Activated T-helper 1 cell treated with anti-CD3 and anti-CD28 coated beads, Interleukin-12 subunit alpha, Interleukin-12 subunit beta, Interleukin-2, Interleukin-4 antibody, amounts not matched to agents 30 ng/mL and 10 ng/mL and 1 ng/mL, durations not matched to agents 14 hours and 24 hours and 36 hours (primary cell): Measurements from ENCODE around the gene TRIP6. TPM values are rescaled to one million over a fixed set of nuclear protein-coding genes. Genes with fewer than 3 reads are reported as not detected.

Source experiments
- DNase-seq: peaks from one replicate; pipeline ENCODE4 v3.0.0; 2021; ENCODE audit warnings: low spot score
- H3K27ac Mint-ChIP-seq: one replicate; pipeline ENCODE4 v1.8.0; 2021; ENCODE audit warnings: mild to moderate bottlenecking, mixed read lengths
- H3K27me3 Mint-ChIP-seq: one replicate; pipeline ENCODE4 v1.8.0; 2022; ENCODE audit warnings: mild to moderate bottlenecking, moderate library complexity, mixed read lengths; ENCODE audit not compliant: insufficient read depth
- H3K36me3 Mint-ChIP-seq: one replicate; pipeline ENCODE4 v1.8.0; 2021; ENCODE audit warnings: low read depth, mixed read lengths
- H3K4me1 Mint-ChIP-seq: one replicate; pipeline ENCODE4 v1.8.0; 2021; ENCODE audit warnings: low read depth, mixed read lengths
- H3K4me3 Mint-ChIP-seq: one replicate; pipeline ENCODE4 v1.8.0; 2021; ENCODE audit warnings: mild to moderate bottlenecking, moderate library complexity, mixed read lengths
- H3K9me3 Mint-ChIP-seq: one replicate; pipeline ENCODE4 v1.8.0; 2021; ENCODE audit warnings: mixed read lengths
- intact Hi-C: fragments of 100-400 bp; cut with micrococcal nuclease; formaldehyde crosslinking; loops from one replicate; pipeline ENCODE4 v1.15.1; 2024
- total RNA-seq: library from RNA; stranded (reverse); gene quantifications from 2 replicates; pipeline ENCODE4 v1.2.3, GENCODE V29; 2022

Gene TRIP6
- total RNA-seq, 1 donor from 2014 or later = 41.5 TPM

GRCh38 chr7:100892364-100893317, 25.5 kb downstream of the TRIP6 start:
- Mint-ChIP-seq H3K36me3 (peaks cover 13% of the 10 kb centered on the region), H3K4me1 (peaks cover 31% of the 10 kb centered on the region), H3K27ac (no peak overlapping the region), H3K4me3 (peak overlapping the region; percentile 25), H3K9me3 (no peaks in the 10 kb centered on the region), H3K27me3 (peaks cover 35% of the 10 kb centered on the region)
- intact Hi-C loops = loop anchor here (10.0 kb wide), 1 partner anchor 392 kb away; no protein-coding TSS in a partner anchor
- DNase-seq = no peak

DNA sequence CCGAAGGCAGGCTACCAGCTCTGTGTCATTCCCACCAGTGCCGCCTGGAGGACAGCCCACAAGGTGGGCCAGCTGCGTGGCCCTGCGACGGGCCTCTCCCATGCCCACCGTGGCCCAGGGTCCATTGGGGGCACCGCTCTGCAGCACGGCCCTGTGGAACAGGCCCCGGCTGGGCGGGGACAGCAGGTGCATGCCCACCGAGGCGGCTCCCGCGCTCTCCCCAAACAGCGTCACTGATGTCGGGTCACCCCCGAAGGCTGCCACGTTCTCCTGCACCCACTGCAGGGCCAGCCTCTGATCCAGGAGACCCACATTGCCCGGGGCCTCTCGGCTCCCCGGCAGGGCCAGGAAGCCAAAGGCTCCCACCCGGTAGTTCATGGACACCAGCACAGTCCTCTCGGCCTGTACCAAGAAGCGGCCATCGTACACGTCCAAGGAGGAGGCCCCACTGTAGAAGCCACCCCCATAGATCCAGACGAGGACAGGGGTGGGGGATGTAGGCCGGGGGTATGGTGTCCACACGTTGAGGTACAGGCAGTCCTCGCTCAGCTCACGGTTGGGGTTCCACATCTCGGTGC, 26.2 kb downstream of the TRIP6 start:
- intact Hi-C loops = loop anchor here (10.0 kb wide), 1 partner anchor 391 kb away; no protein-coding TSS in a partner anchor
- H3K27me3 Mint-ChIP-seq = peaks cover 43% of the 10 kb centered on the region
- DNase-seq = no peak

GRCh38 chr7:100893910-100894721, 26.9 kb downstream of the TRIP6 start:
- no peaks in the 10 kb centered on the region for H3K9me3 Mint-ChIP-seq
- no peak overlapping the region for H3K27ac Mint-ChIP-seq
- DNase-seq = no peak
- peaks cover 3% of the 10 kb centered on the region for H3K36me3 Mint-ChIP-seq
- peaks cover 19% of the 10 kb centered on the region for H3K4me1 Mint-ChIP-seq
- H3K4me3 Mint-ChIP-seq = peak overlapping the region; percentile 45
- intact Hi-C loops = loop anchor here (10.0 kb wide), 1 partner anchor 391 kb away; no protein-coding TSS in a partner anchor
- H3K27me3 Mint-ChIP-seq = peaks cover 49% of the 10 kb centered on the region

More for the DNA sequence above, 26.2 kb downstream of the TRIP6 start:
- Mint-ChIP-seq H3K36me3 (peaks cover 5% of the 10 kb centered on the region), H3K4me1 (peaks cover 23% of the 10 kb centered on the region), H3K27ac (no peak overlapping the region), H3K9me3 (no peaks in the 10 kb centered on the region), H3K4me3 (no peak overlapping the region)

DNA sequence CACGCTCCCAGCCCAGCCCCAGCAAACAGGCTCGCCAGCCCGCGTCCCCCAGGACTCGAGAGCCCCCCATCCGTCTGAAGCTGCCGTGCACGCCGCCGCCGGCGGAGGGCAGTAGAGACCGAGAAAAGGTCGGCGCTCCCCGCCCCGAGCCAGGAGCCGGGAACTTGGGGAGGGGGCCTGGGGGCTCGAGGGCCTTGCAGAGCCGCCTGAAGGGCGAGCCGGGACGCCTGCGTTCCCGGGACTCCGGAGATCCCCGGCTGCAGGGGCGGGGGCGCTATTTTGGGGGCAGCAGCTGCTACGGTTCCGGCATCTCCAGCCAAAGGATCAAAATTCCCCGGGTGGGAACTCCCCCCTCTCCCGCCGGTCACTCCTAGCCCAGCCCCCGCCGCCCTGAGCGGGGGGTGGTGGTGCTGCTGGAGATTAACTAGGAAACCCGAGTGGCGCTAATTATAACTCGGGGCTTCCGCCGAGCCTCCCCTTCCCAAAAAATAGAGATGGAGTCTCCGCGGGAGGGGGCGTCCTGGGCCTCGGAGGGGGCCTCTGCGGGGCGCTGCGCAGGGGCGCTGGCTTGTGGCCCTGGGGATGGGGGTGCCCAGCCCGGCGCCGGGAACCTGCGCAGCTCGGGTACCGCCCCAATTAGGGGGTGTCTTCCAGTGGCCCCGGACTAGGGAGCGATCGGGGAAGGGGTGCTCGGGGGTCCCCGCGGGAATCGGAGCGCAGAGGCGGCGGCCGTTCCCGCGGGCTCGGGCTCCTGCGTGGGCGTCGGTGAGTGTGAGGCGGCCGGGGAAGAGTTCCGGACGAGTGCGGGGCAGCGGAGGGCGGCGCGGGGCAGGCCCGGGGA, 27.9 kb downstream of the TRIP6 start:
- no peak for DNase-seq
- intact Hi-C loops = loop anchor here (5.0 to 10.0 kb wide), 3 partner anchors 72 to 390 kb away; partner anchors contain the start of gene MUC12
- H3K27ac Mint-ChIP-seq = no peak overlapping the region
- H3K9me3 Mint-ChIP-seq = no peaks in the 10 kb centered on the region
- peaks cover 55% of the 10 kb centered on the region for H3K27me3 Mint-ChIP-seq
- peaks cover 3% of the 10 kb centered on the region for H3K36me3 Mint-ChIP-seq
- no peak overlapping the region for H3K4me3 Mint-ChIP-seq
- peaks cover 18% of the 10 kb centered on the region for H3K4me1 Mint-ChIP-seq

- H3K4me3 Mint-ChIP-seq = peak within 1 kb of the TSS; percentile 69
- no peaks in the 10 kb centered on the region for H3K9me3 Mint-ChIP-seq
- peaks cover 58% of the 10 kb centered on the region for H3K27me3 Mint-ChIP-seq
- H3K4me1 Mint-ChIP-seq = peaks cover 13% of the 10 kb centered on the region
- H3K36me3 Mint-ChIP-seq = peaks cover 3% of the 10 kb centered on the region
- DNase-seq = no peak
- H3K27ac Mint-ChIP-seq = peak within 1 kb of the TSS; percentile 27
- intact Hi-C loops = loop anchor here (5.0 to 10.0 kb wide), 3 partner anchors 72 to 389 kb away; partner anchors contain the start of gene MUC12
Observed at GRCh38 chr7:100895701-100895955, 28.4 kb downstream of the TRIP6 start, which contains the start of gene ACHE. ACHE (minus strand) TSS chr7:100895888; CDS start chr7:100894232, 1,656 bp downstream.

GRCh38 chr7:100895956-100896731, 29.0 kb downstream of the TRIP6 start:
- intact Hi-C loops = loop anchor here (5.0 to 10.0 kb wide), 3 partner anchors 71 to 389 kb away; partner anchors contain the start of gene MUC12
- Mint-ChIP-seq H3K9me3 (no peaks in the 10 kb centered on the region), H3K27ac (peak overlapping the region; percentile 27), H3K4me3 (peak overlapping the region; percentile 69), H3K27me3 (peaks cover 57% of the 10 kb centered on the region), H3K36me3 (peaks cover 3% of the 10 kb centered on the region), H3K4me1 (peaks cover 11% of the 10 kb centered on the region)
- no peak for DNase-seq

GRCh38 chr7:100896732-100897608, 29.8 kb downstream of the TRIP6 start:
- intact Hi-C loops = loop anchor here (1.0 to 10.0 kb wide), 6 partner anchors 8 to 388 kb away; partner anchors contain the start of genes MUC12 and UFSP1
- Mint-ChIP-seq H3K4me3 (peak overlapping the region; percentile 63), H3K27me3 (peaks cover 51% of the 10 kb centered on the region), H3K9me3 (no peaks in the 10 kb centered on the region), H3K36me3 (peaks cover 3% of the 10 kb centered on the region), H3K27ac (no peak overlapping the region), H3K4me1 (peaks cover 7% of the 10 kb centered on the region)
- peak; percentile 51 for DNase-seq

DNA sequence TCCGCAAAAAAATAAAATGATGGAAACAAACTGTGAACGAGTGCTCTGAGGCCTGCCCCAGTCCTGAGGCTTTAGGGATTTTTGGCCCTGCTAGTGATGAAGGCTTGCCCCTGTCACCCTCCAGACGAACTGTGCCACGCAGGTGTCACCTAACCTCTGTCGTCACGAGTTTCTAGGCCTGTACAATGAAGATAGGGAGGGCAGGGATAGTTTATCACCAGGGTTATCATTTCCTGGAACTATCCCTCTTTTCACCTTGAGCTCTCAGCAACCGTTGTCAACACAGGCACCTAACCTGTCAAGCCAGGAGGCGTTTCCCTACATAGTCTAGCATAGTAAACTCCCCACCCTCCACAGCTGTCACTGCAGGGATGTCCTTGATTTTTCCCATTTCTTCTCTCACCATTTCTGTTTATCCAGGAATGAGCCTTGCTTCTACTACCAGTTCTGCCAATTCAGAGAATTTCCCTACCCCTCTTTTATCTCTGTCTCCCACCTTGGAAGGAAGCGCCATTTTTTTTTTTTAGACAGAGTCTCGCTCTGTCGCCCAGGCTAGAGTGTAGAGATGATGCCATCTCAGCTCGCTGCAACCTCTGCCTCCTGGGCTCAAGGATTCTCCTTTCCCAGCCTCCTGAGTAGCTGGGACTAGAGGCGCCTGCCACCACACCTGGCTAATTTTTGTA, 30.7 kb downstream of the TRIP6 start:
- intact Hi-C loops = loop anchor here (1.0 to 10.0 kb wide), 6 partner anchors 9 to 387 kb away; partner anchors contain the start of genes MUC12 and UFSP1
- H3K36me3 Mint-ChIP-seq = peaks cover 3% of the 10 kb centered on the region
- H3K27me3 Mint-ChIP-seq = peaks cover 42% of the 10 kb centered on the region
- peaks cover 7% of the 10 kb centered on the region for H3K4me1 Mint-ChIP-seq
- no peak overlapping the region for H3K27ac Mint-ChIP-seq
- DNase-seq = no peak
- H3K4me3 Mint-ChIP-seq = peak overlapping the region; percentile 15
- H3K9me3 Mint-ChIP-seq = no peaks in the 10 kb centered on the region

DNA sequence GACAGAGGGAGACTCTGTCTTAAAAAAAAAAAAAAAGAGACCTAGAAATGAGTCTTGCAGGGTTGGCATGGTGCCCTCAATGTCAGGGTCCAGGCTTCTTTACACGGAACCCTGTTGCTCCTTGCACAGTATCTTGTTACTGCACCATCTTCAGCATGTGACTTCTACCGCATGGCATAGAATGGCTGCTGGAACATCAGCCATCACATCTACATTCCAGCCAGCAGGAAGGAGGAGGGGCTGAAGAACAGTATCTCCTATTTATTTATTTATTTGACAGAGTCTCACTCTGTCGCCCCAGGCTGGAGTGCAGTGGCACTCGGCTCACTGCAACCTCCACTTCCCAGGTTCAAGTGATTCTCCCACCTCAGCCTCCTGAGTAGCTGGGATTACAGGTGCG, 32.2 kb downstream of the TRIP6 start:
- intact Hi-C loops = loop anchor here (5.0 to 10.0 kb wide), 3 partner anchors 68 to 385 kb away; partner anchors contain the start of gene MUC12
- Mint-ChIP-seq H3K27me3 (peaks cover 36% of the 10 kb centered on the region), H3K36me3 (peaks cover 3% of the 10 kb centered on the region), H3K9me3 (no peaks in the 10 kb centered on the region), H3K27ac (no peak overlapping the region), H3K4me1 (peaks cover 7% of the 10 kb centered on the region), H3K4me3 (no peak overlapping the region)
- no peak for DNase-seq

- Mint-ChIP-seq H3K27ac (no peak overlapping the region), H3K4me3 (no peak overlapping the region), H3K9me3 (no peaks in the 10 kb centered on the region), H3K27me3 (peaks cover 34% of the 10 kb centered on the region), H3K36me3 (peaks cover 3% of the 10 kb centered on the region), H3K4me1 (peaks cover 4% of the 10 kb centered on the region)
- intact Hi-C loops = no loop called here
- no peak for DNase-seq
Observed at GRCh38 chr7:100900978-100901377, 33.8 kb downstream of the TRIP6 start.
